OCI-LY1 (cell line): ENCODE measurements around the gene SHE.
A peak's percentile ranks its signal among the peaks of the same experiment; 100 is the strongest.

Experiments
- H2AFZ ChIP-seq: fragments of 200-600 bp; sonication (generic), shearing (Covaris generic); 2 replicates; pipeline ENCODE4 v1.6.0; 2014; ENCODE audit warnings: antibody characterized with exemption, mild to moderate bottlenecking, low read length
- H3F3A ChIP-seq: fragments of 200-600 bp; sonication (generic), shearing (Covaris generic); 2 replicates; pipeline ENCODE4 v1.6.0; 2014; ENCODE audit warnings: mild to moderate bottlenecking, antibody characterized with exemption, low read length, moderate library complexity; ENCODE audit not compliant: insufficient read depth
- H3K27ac ChIP-seq: fragments of 200-600 bp; sonication (generic); 2 replicates; pipeline ENCODE4 v1.5.1; 2014; ENCODE audit warnings: low read length, mixed run types, mild to moderate bottlenecking, low read depth; ENCODE audit not compliant: poor library complexity, severe bottlenecking
- H3K27me3 ChIP-seq: fragments of 200-600 bp; sonication (generic); 2 replicates; pipeline ENCODE4 v1.6.0; 2014; ENCODE audit warnings: antibody characterized with exemption, mild to moderate bottlenecking, low read length, moderate library complexity; ENCODE audit not compliant: insufficient read depth
- H3K36me3 ChIP-seq: fragments of 200-600 bp; sonication (generic); 2 replicates; pipeline ENCODE4 v1.6.1; 2014; ENCODE audit warnings: mild to moderate bottlenecking, antibody characterized with exemption, low read length, moderate library complexity, mixed read lengths; ENCODE audit not compliant: insufficient read depth
- H3K4me1 ChIP-seq: fragments of 200-600 bp; sonication (generic); 2 replicates; pipeline ENCODE4 v1.5.1; 2014; ENCODE audit warnings: mild to moderate bottlenecking, low read length, moderate library complexity; ENCODE audit not compliant: insufficient read depth, severe bottlenecking
- H3K4me2 ChIP-seq: fragments of 200-600 bp; sonication (generic), shearing (Covaris generic); 2 replicates; pipeline ENCODE4 v1.6.1; 2014; ENCODE audit warnings: low read length
- H3K4me3 ChIP-seq: fragments of 200-600 bp; sonication (generic); 2 replicates; pipeline ENCODE4 v1.5.1; 2014; ENCODE audit warnings: low read length, low read depth, mild to moderate bottlenecking, mixed read lengths; ENCODE audit not compliant: poor library complexity, severe bottlenecking
- H3K79me2 ChIP-seq: fragments of 200-600 bp; shearing (Covaris generic); 2 replicates; pipeline ENCODE4 v1.6.1; 2016; ENCODE audit warnings: mixed run types, low read length, mixed read lengths; ENCODE audit not compliant: insufficient read depth
- H3K9ac ChIP-seq: fragments of 200-600 bp; sonication (generic), shearing (Covaris generic); 2 replicates; pipeline ENCODE4 v1.6.1; 2014; ENCODE audit warnings: mild to moderate bottlenecking, low read length, mixed read lengths
- H3K9me2 ChIP-seq: fragments of 200-600 bp; sonication (generic), shearing (Covaris generic); 2 replicates; pipeline ENCODE4 v1.6.1; 2014; ENCODE audit warnings: low read depth, mild to moderate bottlenecking, low read length, mixed read lengths
- H3K9me3 ChIP-seq: fragments of 200-600 bp; shearing (Covaris generic); 2 replicates; pipeline ENCODE4 v1.6.1; 2014; ENCODE audit warnings: low read length, mixed read lengths
- H4K20me1 ChIP-seq: fragments of 200-600 bp; sonication (generic), shearing (Covaris generic); 2 replicates; pipeline ENCODE4 v1.6.0; 2016; ENCODE audit warnings: mild to moderate bottlenecking, low read length; ENCODE audit not compliant: insufficient read depth
- CTCF ChIP-seq: fragments of 200-600 bp; sonication (generic), shearing (Covaris generic); IDR thresholded peaks from 2 replicates; pipeline ENCODE4 v1.5.1; 2017; ENCODE audit warnings: mild to moderate bottlenecking, antibody characterized with exemption, low read length, moderate library complexity, mixed read lengths
- EZH2 ChIP-seq: fragments of 200-600 bp; sonication (generic), shearing (Covaris generic); IDR thresholded peaks from 2 replicates; pipeline ENCODE4 v1.8.0; 2017; ENCODE audit warnings: borderline replicate concordance, mixed run types, mild to moderate bottlenecking, antibody characterized with exemption, low read length, moderate library complexity, mixed read lengths

The SHE gene

DNA sequence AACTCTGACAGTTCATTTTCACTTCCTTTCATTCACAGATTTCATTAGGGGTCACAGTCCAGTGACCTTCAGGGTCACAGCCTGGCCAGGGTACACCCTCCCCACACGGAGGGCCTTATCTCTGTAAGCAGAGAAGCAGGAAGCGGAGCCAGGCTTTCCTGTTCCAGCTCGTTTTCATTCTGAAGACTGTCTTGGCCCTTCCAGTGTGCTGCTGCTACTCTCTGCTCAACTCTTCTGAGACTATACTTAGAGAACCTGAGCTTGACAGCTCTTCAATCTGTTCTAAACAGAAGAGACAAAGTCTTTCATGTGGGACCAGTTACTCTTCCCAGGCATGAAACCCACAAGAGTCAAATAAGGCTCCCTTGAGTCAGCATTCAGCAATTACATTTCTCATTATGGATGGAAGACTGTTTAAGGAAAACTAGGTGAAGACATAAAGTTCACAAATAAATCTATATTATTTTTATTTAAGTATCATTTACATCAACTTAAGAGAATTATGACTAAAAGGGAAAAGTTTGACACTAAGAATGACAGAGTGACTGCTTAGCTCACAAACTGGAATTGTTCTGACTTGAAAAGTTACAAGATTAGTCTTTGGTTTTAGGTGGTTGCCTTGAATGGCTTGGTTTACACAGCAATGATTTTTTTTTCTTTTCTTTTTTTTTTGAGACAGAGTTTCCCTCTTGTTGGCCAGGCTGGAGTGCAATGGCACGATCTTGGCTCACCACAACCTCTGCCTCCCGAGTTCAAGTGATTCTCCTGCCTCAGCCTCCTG, 5.0 kb downstream of the SHE start:
- H3K27me3 ChIP-seq: peaks cover 14% of the 10 kb centered on the region
- TF ChIP-seq CTCF: no peak
- H3K27ac ChIP-seq: peak overlapping the region; percentile 41
- H3K79me2 ChIP-seq: no peaks in the 10 kb centered on the region
- no peaks in the 10 kb centered on the region for H3K36me3 ChIP-seq
- H3K4me1 ChIP-seq: peaks cover 47% of the 10 kb centered on the region
- H3K9me3 ChIP-seq: no peaks in the 10 kb centered on the region
- peak overlapping the region; percentile 9; the same call in 1 of the 2 replicates for H3K4me2 ChIP-seq
- no peaks in the 10 kb centered on the region for H3F3A ChIP-seq
- no peaks in the 10 kb centered on the region for H4K20me1 ChIP-seq
- no peak overlapping the region for H2AFZ ChIP-seq
- no peaks in the 10 kb centered on the region for H3K9me2 ChIP-seq
- no peak overlapping the region for H3K4me3 ChIP-seq
- no peak overlapping the region for H3K9ac ChIP-seq

- TF ChIP-seq EZH2: no peak
- no peak for TF ChIP-seq CTCF
- Histone ChIP-seq H3K27ac (peak overlapping the region; percentile 72), H3K79me2 (no peaks in the 10 kb centered on the region), H2AFZ (no peak overlapping the region), H3K9me2 (no peaks in the 10 kb centered on the region), H3K9me3 (no peaks in the 10 kb centered on the region), H3K9ac (no peak overlapping the region), H3K4me3 (no peak overlapping the region), H3K4me1 (peaks cover 53% of the 10 kb centered on the region), H4K20me1 (no peaks in the 10 kb centered on the region), H3K36me3 (no peaks in the 10 kb centered on the region), H3K27me3 (peaks cover 14% of the 10 kb centered on the region), H3F3A (no peaks in the 10 kb centered on the region), H3K4me2 (peak overlapping the region; percentile 21; the same call in 1 of the 2 replicates)
Observed at GRCh38 chr1:154496383-154496782, 5.8 kb downstream of the SHE start.

DNA sequence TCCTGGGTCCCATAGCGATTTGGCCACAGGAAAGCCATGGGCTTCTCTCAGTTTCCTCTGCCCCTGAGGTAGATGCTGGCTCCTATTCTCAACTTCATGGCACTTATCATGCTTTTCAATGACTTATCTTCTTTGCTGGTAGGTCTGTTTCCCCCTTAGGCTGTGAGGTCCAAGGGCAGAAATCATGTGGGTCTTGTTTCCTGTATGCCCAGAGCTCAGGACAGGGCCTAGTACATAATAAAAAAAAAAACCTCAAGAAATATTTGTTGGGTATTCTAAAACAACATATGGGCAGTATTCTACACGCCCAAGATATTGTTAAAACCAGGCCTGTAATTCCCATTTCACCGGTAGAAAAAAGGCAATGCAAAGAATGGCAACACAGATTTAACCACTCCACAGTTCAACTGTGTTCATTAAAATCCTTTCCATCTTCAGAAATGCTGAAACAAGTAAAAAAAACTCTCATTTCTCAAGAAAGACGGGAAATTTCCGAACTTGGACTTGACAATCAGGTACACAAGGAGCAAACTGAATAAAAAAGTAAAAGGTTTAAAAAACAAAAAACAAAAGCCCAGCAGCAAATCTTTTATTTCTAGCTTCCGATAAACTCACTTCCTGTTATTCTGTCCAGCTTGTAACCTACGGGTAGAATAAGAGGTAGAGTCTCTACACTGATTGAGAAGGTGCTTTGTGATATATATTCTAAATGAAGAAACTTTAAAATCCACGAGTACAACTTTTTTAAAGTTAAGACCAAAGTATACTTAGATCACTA, 6.5 kb downstream of the SHE start:
- Histone ChIP-seq H4K20me1 (no peaks in the 10 kb centered on the region), H3K27me3 (peaks cover 13% of the 10 kb centered on the region), H3K9ac (no peak overlapping the region; the same call in 1 of the 2 replicates), H3F3A (no peaks in the 10 kb centered on the region), H2AFZ (0 out of 2 replicates have a peak overlapping the region, but pooled peaks have one; percentile 1), H3K9me2 (no peaks in the 10 kb centered on the region), H3K4me3 (no peak overlapping the region), H3K9me3 (no peaks in the 10 kb centered on the region), H3K27ac (peak overlapping the region; percentile 72), H3K4me1 (peaks cover 60% of the 10 kb centered on the region), H3K4me2 (peak overlapping the region; percentile 21; the same call in 1 of the 2 replicates), H3K36me3 (no peaks in the 10 kb centered on the region), H3K79me2 (no peaks in the 10 kb centered on the region)
- TF ChIP-seq CTCF (no peak), EZH2 (no peak)
